Activated CD4-positive, alpha-beta T cell treated with anti-CD3 and anti-CD28 coated beads, Interleukin-2, amount 10 ng/mL, durations not matched to agents 7 days and 5 days (primary cell): ENCODE measurements around the gene GSTM3. TPM values are rescaled to one million over a fixed set of nuclear protein-coding genes. Genes with fewer than 3 reads are reported as not detected.
"Not testable (repeated sequence)": the region's sequence is repeated elsewhere in the genome, so short reads cannot be mapped to it uniquely, and the experiment has no call there.

Source experiments
- CTCF ChIA-PET: fragments of 350-600 bp; sonication (Branson Sonifier 250); formaldehyde crosslinking; loops from one replicate; lab custom pipeline; 2021; ENCODE audit warnings: antibody characterized with exemption; lab: Charles Lee
- POLR2A ChIA-PET: fragments of 350-600 bp; sonication (Branson Sonifier 250); formaldehyde crosslinking; loops from one replicate; lab custom pipeline; 2021; ENCODE audit warnings: antibody characterized with exemption; lab: Charles Lee
- DNase-seq: peaks from one replicate; pipeline ENCODE4 v3.0.0-alpha.2; 2020
- H3K27ac Mint-ChIP-seq: one replicate; pipeline ENCODE4 v1.8.0; 2021; ENCODE audit warnings: mild to moderate bottlenecking, moderate library complexity, mixed read lengths
- H3K27me3 Mint-ChIP-seq: one replicate; pipeline ENCODE4 v1.8.0; 2021; ENCODE audit warnings: mixed read lengths
- H3K36me3 Mint-ChIP-seq: one replicate; pipeline ENCODE4 v1.8.0; 2021; ENCODE audit warnings: low read depth, mixed read lengths
- H3K4me1 Mint-ChIP-seq: one replicate; pipeline ENCODE4 v1.8.0; 2021; ENCODE audit warnings: mixed read lengths
- H3K4me3 Mint-ChIP-seq: one replicate; pipeline ENCODE4 v1.8.0; 2021; ENCODE audit warnings: mild to moderate bottlenecking, moderate library complexity, mixed read lengths
- H3K9me3 Mint-ChIP-seq: one replicate; pipeline ENCODE4 v1.8.0; 2021; ENCODE audit warnings: mixed read lengths
- total RNA-seq, 2 experiments: library from RNA; stranded (reverse); gene quantifications; one replicate each; pipeline ENCODE4 v1.2.3, GENCODE V29; 2021

Gene GSTM3
- total RNA-seq, 2 experiments from 2014 or later = 6.3 to 8.2 TPM

DNA sequence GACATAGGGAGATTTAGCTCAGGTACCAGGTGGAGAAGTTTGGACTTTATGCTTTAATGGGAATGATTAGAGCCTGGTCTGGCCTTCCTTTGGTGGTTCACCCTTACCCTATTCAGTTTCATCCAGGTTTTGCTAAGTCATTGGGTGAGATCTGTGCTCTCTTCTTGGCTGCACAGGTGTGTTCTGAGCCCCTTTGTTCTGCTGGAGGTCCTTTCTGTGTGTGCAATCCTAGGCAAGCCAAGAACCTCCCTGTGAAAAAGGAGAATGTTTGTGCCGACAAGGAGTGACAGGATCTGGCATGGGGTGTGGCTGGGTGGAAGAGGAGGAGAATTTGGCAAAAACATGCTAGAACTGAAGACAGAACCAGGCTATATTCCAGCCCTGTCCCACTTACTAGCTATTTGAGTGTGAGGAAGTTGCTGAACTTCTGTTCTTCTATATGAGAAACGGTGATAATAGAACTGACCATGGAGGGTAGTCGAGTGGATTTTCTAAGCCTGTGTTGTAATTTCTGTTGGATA is 24.2 kb downstream of the GSTM3 start:
- Mint-ChIP-seq H3K36me3 (no peaks in the 10 kb centered on the region), H3K4me3 (no peak overlapping the region), H3K9me3 (no peaks in the 10 kb centered on the region), H3K27me3 (peaks cover 4% of the 10 kb centered on the region), H3K4me1 (peaks cover 4% of the 10 kb centered on the region), H3K27ac (no peak overlapping the region)
- no peak for DNase-seq
- CTCF ChIA-PET = interaction anchor here (0.6 to 1.2 kb wide), 4 partner anchors 12 to 736 kb away, joined by 3 to 4 read pairs (median 3); no protein-coding TSS in a partner anchor
- POLR2A ChIA-PET = no interaction called here

DNA sequence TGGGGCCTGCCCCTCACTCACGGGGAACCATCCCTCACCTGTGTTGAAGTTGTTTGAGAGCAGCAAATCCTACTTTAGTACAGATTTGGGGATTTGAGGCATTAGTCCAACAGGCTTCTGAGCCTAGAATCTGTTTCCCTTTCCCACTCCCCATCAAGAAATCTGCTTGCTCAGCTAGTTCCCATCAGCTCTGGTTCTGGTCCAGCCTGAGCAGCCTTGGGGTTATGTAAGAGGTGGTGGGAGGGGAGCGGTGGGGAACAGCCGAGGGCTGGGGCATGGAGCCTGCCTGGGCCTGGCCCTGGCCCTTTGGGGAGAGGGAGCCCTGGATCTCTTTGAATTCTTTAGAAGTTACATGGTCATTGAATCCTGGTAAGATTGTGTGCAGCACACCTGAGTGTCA is 24.7 kb downstream of the GSTM3 start:
- Mint-ChIP-seq H3K4me1 (peaks cover 4% of the 10 kb centered on the region), H3K27ac (no peak overlapping the region), H3K9me3 (no peaks in the 10 kb centered on the region), H3K4me3 (no peak overlapping the region), H3K27me3 (peaks cover 4% of the 10 kb centered on the region), H3K36me3 (no peaks in the 10 kb centered on the region)
- no peak for DNase-seq
- POLR2A ChIA-PET = no interaction called here
- CTCF ChIA-PET = interaction anchor here (0.6 to 1.2 kb wide), 4 partner anchors 12 to 735 kb away, joined by 3 to 4 read pairs (median 3); no protein-coding TSS in a partner anchor

DNA sequence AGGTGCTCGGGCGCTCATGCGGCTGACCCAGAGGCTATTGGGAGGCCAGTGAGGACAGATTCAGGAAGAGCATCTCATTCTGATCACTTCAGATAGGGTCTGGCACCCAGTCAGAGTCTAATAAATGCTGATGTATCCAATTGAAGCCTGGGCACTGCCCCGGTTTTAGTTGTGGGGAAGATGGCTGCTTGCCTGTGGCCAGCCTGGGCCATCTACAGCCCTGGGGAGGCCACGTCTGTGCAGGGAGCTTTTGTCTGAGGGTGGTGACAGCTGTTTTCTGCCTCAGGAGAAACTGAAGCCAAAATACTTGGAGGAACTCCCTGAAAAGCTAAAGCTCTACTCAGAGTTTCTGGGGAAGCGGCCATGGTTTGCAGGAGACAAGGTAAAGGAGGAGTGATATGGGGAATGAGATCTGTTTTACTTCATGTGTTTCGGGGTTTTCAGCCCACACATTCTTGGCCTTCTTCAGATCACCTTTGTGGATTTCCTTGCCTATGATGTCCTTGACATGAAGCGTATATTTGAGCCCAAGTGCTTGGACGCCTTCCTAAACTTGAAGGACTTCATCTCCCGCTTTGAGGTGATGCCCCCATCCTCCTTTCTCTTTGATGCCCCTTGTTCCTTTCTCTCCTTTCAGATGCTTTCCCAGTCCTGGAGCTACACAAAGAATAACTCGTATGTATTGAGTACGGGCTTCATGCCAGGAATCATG is 26.0 kb downstream of the GSTM3 start:
- Mint-ChIP-seq H3K36me3 (peaks cover 1% of the 10 kb centered on the region), H3K27me3 (peaks cover 4% of the 10 kb centered on the region), H3K9me3 (no peaks in the 10 kb centered on the region), H3K4me3 (no peak overlapping the region), H3K4me1 (peaks cover 4% of the 10 kb centered on the region), H3K27ac (no peak overlapping the region)
- POLR2A ChIA-PET = no interaction called here
- CTCF ChIA-PET = no interaction called here
- DNase-seq = no peak

DNA sequence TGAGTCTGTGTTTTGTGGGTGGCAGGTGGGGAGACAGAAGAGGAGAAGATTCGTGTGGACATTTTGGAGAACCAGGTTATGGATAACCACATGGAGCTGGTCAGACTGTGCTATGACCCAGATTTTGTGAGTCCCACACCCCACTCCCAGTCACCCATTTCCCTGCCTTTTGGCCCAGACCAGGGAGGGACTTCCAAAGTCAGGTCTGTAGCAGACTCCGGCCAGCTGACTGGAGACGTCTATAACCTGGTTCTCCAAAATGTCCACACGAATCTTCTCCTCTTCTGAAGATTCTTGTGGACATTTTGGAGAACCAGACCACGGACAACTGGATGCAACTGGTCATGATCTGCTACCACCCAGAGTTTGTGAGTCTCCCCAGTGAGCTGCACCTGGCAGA is 27.2 kb downstream of the GSTM3 start:
- DNase-seq = no peak
- no peaks in the 10 kb centered on the region for H3K4me1 Mint-ChIP-seq
- peaks cover 1% of the 10 kb centered on the region for H3K36me3 Mint-ChIP-seq
- peaks cover 9% of the 10 kb centered on the region for H3K9me3 Mint-ChIP-seq
- CTCF ChIA-PET = no interaction called here
- no peak overlapping the region for H3K27ac Mint-ChIP-seq
- POLR2A ChIA-PET = no interaction called here
- no peak overlapping the region for H3K4me3 Mint-ChIP-seq
- peaks cover 4% of the 10 kb centered on the region for H3K27me3 Mint-ChIP-seq

DNA sequence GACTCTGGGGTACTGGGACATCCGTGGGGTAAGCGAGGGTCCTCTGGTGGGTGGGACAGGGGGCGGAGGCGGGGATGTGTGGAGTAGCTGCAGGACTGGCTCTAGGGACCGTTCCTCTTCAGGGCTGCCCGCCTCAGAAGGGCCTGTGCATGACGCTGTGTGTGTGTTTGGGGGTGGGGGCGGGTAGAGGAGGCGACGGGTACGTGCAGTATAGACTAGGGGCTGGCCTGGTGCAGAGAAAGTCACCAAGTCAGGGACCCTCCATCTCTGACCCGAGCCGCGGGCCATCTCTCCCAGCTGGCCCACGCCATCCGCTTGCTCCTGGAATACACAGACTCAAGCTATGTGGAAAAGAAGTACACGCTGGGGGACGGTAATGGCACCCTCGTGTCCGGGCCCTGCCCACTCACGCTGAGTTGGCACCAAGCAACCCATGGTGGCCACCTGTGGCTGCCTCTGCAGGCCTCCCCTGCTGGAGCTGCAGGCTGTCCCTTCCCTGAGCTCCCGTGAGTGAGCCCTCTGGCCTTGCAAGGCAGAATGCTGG is 28.4 kb downstream of the GSTM3 start:
- Mint-ChIP-seq H3K27me3 (peaks cover 4% of the 10 kb centered on the region), H3K4me1 (no peaks in the 10 kb centered on the region), H3K4me3 (no peak overlapping the region), H3K36me3 (peaks cover 4% of the 10 kb centered on the region), H3K9me3 (peaks cover 15% of the 10 kb centered on the region), H3K27ac (no peak overlapping the region)
- CTCF ChIA-PET = no interaction called here
- DNase-seq = no peak
- POLR2A ChIA-PET = no interaction called here

DNA sequence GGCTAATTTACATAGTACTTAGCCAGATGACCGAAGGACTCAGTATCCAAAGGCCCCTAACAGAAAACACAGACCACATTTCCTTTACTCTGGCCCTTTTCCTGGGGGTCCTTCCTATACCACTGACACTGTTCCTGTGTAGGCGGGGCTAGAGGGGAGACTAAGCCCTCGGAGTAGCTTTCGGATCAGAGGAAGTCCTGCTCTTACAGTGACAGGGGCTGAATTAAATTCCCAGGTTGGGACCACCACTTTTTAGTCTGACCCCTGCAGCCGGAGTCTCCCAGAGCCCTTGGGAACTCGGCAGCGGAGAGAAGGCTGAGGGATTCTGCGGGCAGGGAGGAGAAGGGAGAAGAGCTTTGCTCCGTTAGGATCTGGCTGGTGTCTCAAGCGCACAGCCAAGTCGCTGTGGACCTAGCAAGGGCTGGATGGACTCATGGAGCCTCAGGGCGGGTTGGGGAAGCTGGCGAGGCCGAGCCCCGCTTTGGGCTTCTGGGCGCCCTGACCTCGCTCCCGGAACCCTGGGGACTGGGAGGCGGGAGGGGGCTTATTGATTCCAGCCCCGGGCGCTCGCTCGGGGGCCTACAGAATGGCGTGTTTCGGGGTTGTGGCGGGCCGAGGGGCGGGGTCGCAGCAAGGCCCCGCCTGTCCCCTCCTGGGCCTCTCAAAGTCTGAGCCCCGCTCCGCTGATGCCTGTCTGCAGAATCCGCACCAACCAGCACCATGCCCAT is 29.1 kb downstream of the GSTM3 start, which contains the start of gene GSTM5:
TSS of gene GSTM5 (plus strand) at position 659 of the 728 bp plus-strand sequence. CDS start at position 721, 62 bp downstream.
- peak within 1 kb of the TSS; percentile 37 for H3K27ac Mint-ChIP-seq
- DNase-seq, CTCF ChIA-PET, POLR2A ChIA-PET, H3K4me3 Mint-ChIP-seq, H3K36me3 Mint-ChIP-seq, H3K4me1 Mint-ChIP-seq, H3K27me3 Mint-ChIP-seq: not testable (repeated sequence)
- H3K9me3 Mint-ChIP-seq = peaks cover 15% of the 10 kb centered on the region

DNA sequence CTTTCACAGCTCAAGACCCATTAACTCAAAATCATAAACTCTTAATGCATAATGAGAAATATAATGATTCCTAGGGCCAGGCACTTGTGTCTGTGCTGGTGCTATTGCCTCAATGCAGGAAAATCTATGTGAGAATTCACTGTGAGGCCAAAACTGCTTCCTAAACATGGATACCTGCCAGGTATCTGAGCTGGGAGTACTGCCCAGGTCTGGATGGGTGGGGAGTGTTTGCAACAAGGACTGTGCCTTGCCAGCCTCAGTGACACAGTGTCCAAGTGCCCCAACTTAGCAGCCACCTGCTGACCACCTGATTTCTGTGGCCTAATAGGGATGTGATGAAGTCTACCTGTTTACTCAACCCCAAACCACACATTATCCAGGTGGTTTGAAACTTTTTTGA is 31.0 kb downstream of the GSTM3 start:
- H3K27ac Mint-ChIP-seq, H3K4me3 Mint-ChIP-seq, H3K4me1 Mint-ChIP-seq, DNase-seq, H3K27me3 Mint-ChIP-seq, H3K36me3 Mint-ChIP-seq, POLR2A ChIA-PET: not testable (repeated sequence)
- peaks cover 15% of the 10 kb centered on the region for H3K9me3 Mint-ChIP-seq
- CTCF ChIA-PET = interaction anchor here (0.6 to 0.9 kb wide), 3 partner anchors 53 to 760 kb away, joined by 3 to 5 read pairs (median 3); no protein-coding TSS in a partner anchor

DNA sequence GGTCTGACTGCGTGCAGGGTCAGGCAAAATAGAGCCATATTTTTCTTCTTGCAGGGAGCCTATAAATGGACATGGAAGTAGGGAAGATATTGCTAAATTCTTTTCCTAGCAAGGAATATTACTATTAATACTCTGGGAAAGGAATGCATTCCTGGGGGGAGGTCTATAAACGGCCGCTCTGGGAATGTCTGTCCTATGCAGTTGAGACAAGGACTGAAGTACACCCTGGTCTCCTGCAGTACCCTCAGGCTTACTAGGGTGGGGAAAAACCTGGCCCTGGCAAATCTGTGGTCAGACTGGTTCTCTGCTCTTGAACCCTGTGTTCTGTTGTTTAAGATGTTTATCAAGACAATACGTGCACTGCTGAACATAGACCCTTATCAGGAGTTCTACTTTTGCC is 31.9 kb downstream of the GSTM3 start:
- CTCF ChIA-PET = interaction anchor here (0.6 to 0.9 kb wide), 3 partner anchors 54 to 759 kb away, joined by 3 to 5 read pairs (median 3); no protein-coding TSS in a partner anchor
- peaks cover 15% of the 10 kb centered on the region for H3K9me3 Mint-ChIP-seq
- H3K4me3 Mint-ChIP-seq, DNase-seq, H3K4me1 Mint-ChIP-seq, POLR2A ChIA-PET, H3K27ac Mint-ChIP-seq, H3K27me3 Mint-ChIP-seq, H3K36me3 Mint-ChIP-seq: not testable (repeated sequence)

DNA sequence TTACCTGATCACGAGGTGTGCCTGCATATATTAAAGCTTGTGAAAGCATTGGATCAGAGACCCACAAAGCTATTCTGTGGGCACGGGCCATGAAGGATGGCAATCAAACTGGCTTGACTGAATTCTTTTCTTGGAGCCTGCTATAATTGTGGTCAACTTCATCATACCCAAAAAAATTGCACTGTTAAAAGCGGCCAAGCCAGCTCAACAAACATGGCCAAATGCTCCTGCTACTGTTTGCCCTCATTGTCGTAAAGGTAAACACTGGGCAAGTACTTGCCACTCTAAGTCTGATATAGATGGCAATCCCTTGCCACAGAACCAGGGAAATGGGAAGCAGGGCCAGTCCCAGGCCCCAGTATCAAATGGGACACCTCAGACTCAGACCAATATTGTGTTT is 35.4 kb downstream of the GSTM3 start:
- Mint-ChIP-seq H3K27ac (no peak overlapping the region), H3K9me3 (peaks cover 15% of the 10 kb centered on the region), H3K27me3 (no peaks in the 10 kb centered on the region), H3K4me3 (no peak overlapping the region), H3K4me1 (no peaks in the 10 kb centered on the region), H3K36me3 (peaks cover 4% of the 10 kb centered on the region)
- DNase-seq = no peak
- ChIA-PET POLR2A (no interaction called here), CTCF (interaction anchor here (0.6 kb wide), 1 partner anchor 172 kb away, joined by 5 read pairs; no protein-coding TSS in a partner anchor)

DNA sequence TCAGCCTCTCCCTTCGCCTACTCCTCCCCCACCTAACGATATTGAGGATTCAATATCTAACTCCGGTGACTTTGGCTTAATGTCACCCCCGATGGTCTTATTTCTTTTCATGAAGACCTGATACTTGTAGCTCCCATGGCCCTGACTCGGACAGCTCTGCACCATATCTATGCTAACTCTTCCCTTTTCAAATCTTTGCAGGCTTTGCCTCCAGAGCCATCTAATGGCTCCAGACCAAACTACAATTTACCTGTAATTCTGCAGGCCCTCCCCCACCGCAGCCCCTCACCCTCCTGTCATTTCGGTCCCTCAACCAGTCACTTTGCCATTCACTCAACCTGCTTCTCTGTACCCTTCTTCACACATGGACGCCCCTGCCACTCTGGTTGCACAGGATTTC is 36.7 kb downstream of the GSTM3 start:
- Mint-ChIP-seq H3K4me1 (no peaks in the 10 kb centered on the region), H3K9me3 (peaks cover 10% of the 10 kb centered on the region), H3K27me3 (no peaks in the 10 kb centered on the region), H3K4me3 (no peak overlapping the region), H3K27ac (no peak overlapping the region), H3K36me3 (peaks cover 2% of the 10 kb centered on the region)
- DNase-seq = no peak
- ChIA-PET POLR2A (no interaction called here), CTCF (no interaction called here)

DNA sequence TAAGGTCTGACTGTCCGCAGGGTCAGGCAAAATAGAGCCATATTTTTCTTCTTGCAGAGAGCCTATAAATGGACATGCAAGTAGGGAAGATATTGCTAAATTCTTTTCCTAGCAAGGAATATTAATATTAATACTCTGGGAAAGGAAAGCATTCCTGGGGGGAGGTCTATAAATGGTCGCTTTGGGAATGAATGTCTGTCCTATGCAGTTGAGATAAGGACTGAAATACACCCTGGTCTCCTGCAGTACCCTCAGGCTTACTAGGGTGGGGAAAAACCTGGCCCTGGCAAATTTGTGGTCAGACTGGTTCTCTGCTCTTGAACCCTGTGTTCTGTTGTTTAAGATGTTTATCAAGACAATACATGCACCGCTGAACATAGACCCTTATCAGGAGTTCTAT is 37.9 kb downstream of the GSTM3 start:
- H3K4me3 Mint-ChIP-seq, H3K36me3 Mint-ChIP-seq, CTCF ChIA-PET, H3K4me1 Mint-ChIP-seq, POLR2A ChIA-PET, H3K9me3 Mint-ChIP-seq, H3K27me3 Mint-ChIP-seq, DNase-seq, H3K27ac Mint-ChIP-seq: not testable (repeated sequence)

DNA sequence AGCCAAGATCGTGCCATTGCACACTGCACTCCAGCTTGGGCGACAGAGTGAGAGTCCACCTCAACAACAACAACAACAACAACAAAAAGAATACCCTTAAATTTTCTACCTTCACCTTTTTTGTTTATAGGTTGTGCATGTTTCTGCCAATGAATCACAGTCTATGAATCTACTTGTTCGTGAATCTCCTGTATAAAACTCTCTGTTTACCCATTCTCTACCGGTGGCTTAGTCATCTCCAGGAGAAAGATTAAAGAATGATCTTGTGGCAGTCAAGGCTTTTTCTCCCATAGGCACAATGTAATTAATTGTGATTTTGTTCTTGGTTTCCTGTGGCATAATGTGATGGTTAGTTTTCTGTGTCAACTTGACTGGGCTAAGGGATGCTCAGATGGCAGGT is 43.0 kb downstream of the GSTM3 start:
- H3K27ac Mint-ChIP-seq, DNase-seq, CTCF ChIA-PET, H3K9me3 Mint-ChIP-seq, H3K27me3 Mint-ChIP-seq, POLR2A ChIA-PET, H3K36me3 Mint-ChIP-seq, H3K4me1 Mint-ChIP-seq, H3K4me3 Mint-ChIP-seq: not testable (repeated sequence)

DNA sequence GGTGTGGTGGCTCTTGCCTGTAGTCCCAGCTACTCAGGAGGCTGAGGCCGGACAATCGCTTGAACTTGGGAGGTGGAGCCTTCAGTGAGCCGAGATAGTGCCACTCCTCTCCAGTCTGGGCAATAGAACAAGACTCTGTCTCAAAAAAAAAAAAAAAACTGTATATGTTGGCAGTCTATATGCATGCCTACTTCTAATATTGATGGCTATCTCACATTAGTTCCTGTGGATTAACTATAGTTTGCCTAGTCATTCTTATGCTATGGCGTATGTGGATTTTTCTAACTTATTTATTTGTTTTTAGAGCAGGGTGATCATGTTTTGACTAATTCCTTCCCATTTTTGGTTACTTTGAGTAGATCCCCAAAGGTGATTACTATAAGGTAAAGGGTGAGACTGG is 43.8 kb downstream of the GSTM3 start:
- Mint-ChIP-seq H3K27ac (no peak overlapping the region), H3K36me3 (peaks cover 5% of the 10 kb centered on the region), H3K4me3 (no peak overlapping the region), H3K27me3 (no peaks in the 10 kb centered on the region), H3K9me3 (no peaks in the 10 kb centered on the region), H3K4me1 (no peaks in the 10 kb centered on the region)
- CTCF ChIA-PET = no interaction called here
- DNase-seq = no peak
- POLR2A ChIA-PET = no interaction called here
